Measurements from ENCODE around the gene DENND2A.

GRCh38 chr7:140581411-140581810 is 59.2 kb downstream of the DENND2A start:
- no peak for TF ChIP-seq CTCF (conservative IDR thresholded peaks at IDR 0.05; ENCODE audit: low read depth, low read length)
- TF ChIP-seq EZH2 (IDR thresholded peaks at IDR 0.05; ENCODE audit: borderline replicate concordance, low read depth, low read length, poor library complexity, severe bottlenecking) = no peak
